HS-5 (cell line): Measurements from ENCODE around the gene ZNF580.

Source experiments
- DNase-seq: peaks from one replicate; pipeline ENCODE4 v3.0.0-alpha.2; 2012; ENCODE audit warnings: low read depth

ZNF580 gene

GRCh38 chr19:55679343-55680257 lies 38.8 kb downstream of the ZNF580 start:
- peak; percentile 43 for DNase-seq

GRCh38 chr19:55680339-55681130 lies 39.7 kb downstream of the ZNF580 start:
- no peak for DNase-seq

- DNase-seq, result no peak
Observed at GRCh38 chr19:55681131-55682092, 40.6 kb downstream of the ZNF580 start.

- no peak for DNase-seq
Observed at GRCh38 chr19:55683449-55684261, 42.9 kb downstream of the ZNF580 start.

- DNase-seq, result no peak
Observed at GRCh38 chr19:55684946-55685681, 44.3 kb downstream of the ZNF580 start.

- DNase-seq, result no peak
Observed at GRCh38 chr19:55685776-55686175, 45.0 kb downstream of the ZNF580 start.

- DNase-seq, result no peak
Observed at GRCh38 chr19:55686311-55687050, 45.7 kb downstream of the ZNF580 start.

GRCh38 chr19:55687281-55688201 lies 46.7 kb downstream of the ZNF580 start:
- DNase-seq, result no peak

GRCh38 chr19:55688422-55689218 lies 47.8 kb downstream of the ZNF580 start:
- DNase-seq, result no peak

- no peak for DNase-seq
Observed at GRCh38 chr19:55689411-55690108, 48.8 kb downstream of the ZNF580 start.

GRCh38 chr19:55690109-55690768 lies 49.4 kb downstream of the ZNF580 start:
- DNase-seq, result no peak

GRCh38 chr19:55690769-55691545 lies 50.2 kb downstream of the ZNF580 start:
- DNase-seq, result no peak

- DNase-seq, result no peak
Observed at GRCh38 chr19:55691561-55692481, 51.0 kb downstream of the ZNF580 start.

- DNase-seq, result no peak
Observed at GRCh38 chr19:55692681-55693081, 51.9 kb downstream of the ZNF580 start.
